GM13976 (cell line): ENCODE data around the gene ABTB1.

ENCODE experiments used
- DNase-seq: peaks from one replicate; pipeline ENCODE4 v3.0.0; 2012; ENCODE audit warnings: low spot score
- in situ Hi-C: fragments of 300-500 bp; cut with MboI; formaldehyde crosslinking; loops from one replicate; pipeline ENCODE4 v1.12.0; 2022; ENCODE audit warnings: low sequenced_read_pairs, mixed read lengths, inconsistent platforms; ENCODE audit not compliant: unreplicated experiment
- TF ChIP-seq, protein P1 (sequence below): IDR thresholded peaks from 2 replicates; pipeline ENCODE4 v1.5.1; 2012; ENCODE audit warnings: borderline replicate concordance, mild to moderate bottlenecking; ENCODE audit not compliant: insufficient read depth; ENCODE audit errors: extremely low read depth, missing control alignments, control extremely low read depth

The ABTB1 gene

DNA sequence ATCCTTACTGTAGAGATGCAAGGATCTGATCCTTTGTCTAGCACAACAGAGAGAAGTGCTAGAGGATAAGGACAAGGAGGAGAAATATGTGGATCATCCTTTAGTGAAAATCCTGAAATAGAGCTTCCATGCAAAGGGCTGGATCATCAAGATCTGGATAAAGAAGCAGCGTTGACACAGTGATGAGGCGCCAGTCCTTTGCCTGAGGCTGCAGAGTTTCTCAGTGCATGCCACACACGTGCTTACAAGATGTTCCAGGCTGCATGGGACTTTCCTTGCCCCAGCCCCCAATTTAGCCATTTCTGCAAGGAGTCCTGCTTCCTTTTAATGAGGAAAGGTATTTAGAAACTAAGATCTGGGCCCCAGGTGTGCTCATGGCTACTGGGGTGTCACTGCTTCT, 7.2 kb upstream of the ABTB1 start:
- in situ Hi-C loops: no loop called here
- TF ChIP-seq, protein P1, sequence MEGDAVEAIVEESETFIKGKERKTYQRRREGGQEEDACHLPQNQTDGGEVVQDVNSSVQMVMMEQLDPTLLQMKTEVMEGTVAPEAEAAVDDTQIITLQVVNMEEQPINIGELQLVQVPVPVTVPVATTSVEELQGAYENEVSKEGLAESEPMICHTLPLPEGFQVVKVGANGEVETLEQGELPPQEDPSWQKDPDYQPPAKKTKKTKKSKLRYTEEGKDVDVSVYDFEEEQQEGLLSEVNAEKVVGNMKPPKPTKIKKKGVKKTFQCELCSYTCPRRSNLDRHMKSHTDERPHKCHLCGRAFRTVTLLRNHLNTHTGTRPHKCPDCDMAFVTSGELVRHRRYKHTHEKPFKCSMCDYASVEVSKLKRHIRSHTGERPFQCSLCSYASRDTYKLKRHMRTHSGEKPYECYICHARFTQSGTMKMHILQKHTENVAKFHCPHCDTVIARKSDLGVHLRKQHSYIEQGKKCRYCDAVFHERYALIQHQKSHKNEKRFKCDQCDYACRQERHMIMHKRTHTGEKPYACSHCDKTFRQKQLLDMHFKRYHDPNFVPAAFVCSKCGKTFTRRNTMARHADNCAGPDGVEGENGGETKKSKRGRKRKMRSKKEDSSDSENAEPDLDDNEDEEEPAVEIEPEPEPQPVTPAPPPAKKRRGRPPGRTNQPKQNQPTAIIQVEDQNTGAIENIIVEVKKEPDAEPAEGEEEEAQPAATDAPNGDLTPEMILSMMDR: no peak
- no peak for DNase-seq

DNA sequence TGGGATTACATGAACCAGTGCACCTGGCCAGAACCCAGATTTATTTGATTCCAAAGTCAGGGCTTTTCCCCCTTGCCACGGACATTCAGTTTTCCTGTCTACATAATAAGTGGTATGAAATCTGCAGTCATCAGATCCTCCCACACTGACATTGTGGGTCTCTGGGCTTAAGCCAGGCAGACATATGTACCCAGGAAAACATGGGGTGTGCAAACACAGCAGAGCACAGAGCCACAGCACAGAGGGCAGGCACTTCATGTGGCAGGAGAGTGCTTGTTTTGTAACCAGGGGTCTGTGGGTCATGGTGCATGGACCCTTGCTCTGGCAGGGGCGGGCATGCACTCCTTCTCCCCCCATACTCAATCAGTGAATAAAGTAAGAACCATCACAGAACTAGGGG, 6.1 kb upstream of the ABTB1 start:
- in situ Hi-C loops: no loop called here
- TF ChIP-seq, protein P1: no peak
- DNase-seq: no peak

DNA sequence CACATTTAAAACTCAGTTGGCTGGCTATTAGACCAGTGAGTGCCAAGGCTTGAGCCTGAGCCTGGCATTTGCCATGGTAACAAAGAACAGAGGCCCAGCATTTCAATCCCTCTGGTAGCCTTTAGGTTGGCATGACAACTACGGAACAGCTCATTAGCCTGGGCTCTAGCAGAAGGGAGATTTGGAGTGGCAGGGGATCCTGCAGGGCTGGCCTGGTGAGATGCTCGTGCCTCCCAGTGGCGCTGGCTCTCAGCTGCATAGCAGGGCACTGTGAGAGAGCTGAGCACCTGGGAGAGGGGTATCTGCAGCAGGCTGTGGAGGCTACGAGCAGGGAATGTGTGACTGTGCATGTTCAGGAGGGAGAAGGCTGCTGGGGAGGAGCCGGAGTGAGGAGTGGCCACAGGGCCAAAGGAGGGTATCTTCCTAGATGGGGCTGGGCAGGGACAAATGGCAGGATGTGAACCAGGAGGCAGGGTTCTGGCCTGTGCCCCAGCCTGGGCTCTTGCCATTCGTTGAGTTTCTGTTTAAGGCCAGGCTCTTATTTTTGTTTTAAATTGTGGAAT, 5.6 kb upstream of the ABTB1 start:
- no peak for DNase-seq
- TF ChIP-seq, protein P1: no peak

DNA sequence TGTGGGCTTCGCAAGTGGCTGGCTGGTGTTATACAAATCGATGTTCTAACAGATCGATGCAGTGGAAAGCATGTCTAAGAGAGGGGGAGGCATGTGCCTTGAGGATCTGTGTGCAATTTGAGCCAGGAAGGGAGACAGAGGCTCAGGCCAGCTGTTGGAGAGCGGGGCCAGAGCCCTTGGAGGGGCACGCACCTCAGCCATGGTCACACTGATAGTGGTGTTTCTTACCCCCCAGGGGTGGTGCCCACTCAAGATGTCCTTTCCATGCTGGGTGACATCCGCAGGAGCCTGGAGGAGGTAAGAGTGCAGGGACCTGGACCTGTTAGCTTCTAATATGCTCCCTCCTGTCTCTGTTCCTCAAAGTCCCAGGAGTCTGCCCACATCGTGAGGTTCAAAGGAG, 3.8 kb upstream of the ABTB1 start:
- in situ Hi-C loops: no loop called here
- TF ChIP-seq, protein P1: no peak

More for the DNA sequence above, 5.6 kb upstream of the ABTB1 start:
- in situ Hi-C loops: no loop called here

DNA sequence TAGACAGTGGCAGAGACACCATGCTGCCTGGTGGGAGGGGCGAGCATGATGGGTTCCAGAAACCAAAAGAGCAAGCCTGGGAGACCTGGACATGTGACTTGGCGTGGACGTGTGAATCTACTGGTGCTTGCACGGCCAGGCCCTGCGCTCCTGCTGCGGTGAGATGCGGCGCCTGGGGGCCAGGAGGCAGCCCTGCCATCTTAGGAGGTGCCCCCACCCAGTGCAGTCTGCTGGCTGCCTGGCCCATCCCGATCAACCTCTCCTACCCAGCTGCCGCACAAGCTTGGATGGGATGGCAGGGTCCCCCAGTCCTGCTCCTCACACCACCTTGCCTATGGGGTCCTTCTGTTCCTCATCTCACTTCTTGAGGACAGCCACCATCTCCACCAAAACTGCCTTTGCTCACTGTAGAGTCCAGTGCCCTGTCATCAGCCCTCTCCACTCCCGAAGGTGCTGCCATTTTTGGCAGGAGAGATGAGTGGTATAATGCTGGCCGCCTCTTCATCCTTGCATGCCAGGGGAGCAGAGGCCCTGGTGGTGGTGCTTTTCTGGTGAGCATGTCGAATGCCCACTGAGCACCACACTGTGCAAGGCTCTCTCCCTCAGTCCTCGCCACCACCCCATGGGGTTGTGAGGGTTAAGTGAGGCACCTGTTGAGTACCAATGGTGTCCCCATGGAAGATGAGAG, 3.1 kb upstream of the ABTB1 start:
- in situ Hi-C loops: no loop called here
- no peak for DNase-seq
- TF ChIP-seq, protein P1: no peak

More for the DNA sequence above, 3.8 kb upstream of the ABTB1 start:
- no peak for DNase-seq

DNA sequence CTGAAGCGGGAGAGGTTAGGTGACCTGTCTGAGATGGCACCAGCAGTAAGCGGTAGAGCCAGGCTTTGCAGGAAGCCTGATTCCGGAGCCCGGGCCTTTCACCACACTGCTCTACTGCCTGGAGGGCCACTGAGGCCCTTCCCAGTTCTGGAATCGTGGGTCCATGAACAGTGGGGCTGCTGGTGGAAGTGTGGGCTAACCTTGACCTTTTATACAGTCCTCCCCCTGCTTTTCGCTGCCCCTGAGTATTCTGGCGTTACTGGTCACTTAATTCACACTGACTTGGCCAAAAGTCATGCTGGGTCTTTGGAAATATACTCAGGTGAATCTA, 2.6 kb upstream of the ABTB1 start:
- in situ Hi-C loops: no loop called here
- TF ChIP-seq, protein P1: no peak
- no peak for DNase-seq
